Omental fat pad (tissue), 4 donors: ENCODE data around the gene MYH10. TPM values are rescaled to one million over a fixed set of nuclear protein-coding genes. Genes with fewer than 3 reads are reported as not detected.

Experiments used
- ATAC-seq: fragments of 150-250 bp; one replicate; pipeline ENCODE4 v1.9.1; 2016; ENCODE audit warnings: mild to moderate bottlenecking, moderate library complexity; ENCODE audit not compliant: low FRiP score
- DNase-seq: peaks from one replicate; pipeline ENCODE4 v3.0.0-alpha.2; 2019; ENCODE audit warnings: low spot score
- total RNA-seq, 4 donors: library from RNA; depleted of rRNA; stranded (reverse); fragments of >200 nt; gene quantifications; one replicate each; pipeline ENCODE4 v1.1.0, GENCODE V29; 2016
- TF ChIP-seq, protein P1 (sequence below), 3 donors: fragments of 450-650 bp; IDR thresholded peaks; one replicate each; pipeline ENCODE4 v1.5.1; 2016 to 2017; ENCODE audit warnings: antibody characterized with exemption in 3 of 3, mild to moderate bottlenecking in 3 of 3, moderate library complexity in 2 of 3

MYH10 gene
- total RNA-seq, 4 donors from 2014 or later = 41.1 to 99.3 (median 51.8) TPM

DNA sequence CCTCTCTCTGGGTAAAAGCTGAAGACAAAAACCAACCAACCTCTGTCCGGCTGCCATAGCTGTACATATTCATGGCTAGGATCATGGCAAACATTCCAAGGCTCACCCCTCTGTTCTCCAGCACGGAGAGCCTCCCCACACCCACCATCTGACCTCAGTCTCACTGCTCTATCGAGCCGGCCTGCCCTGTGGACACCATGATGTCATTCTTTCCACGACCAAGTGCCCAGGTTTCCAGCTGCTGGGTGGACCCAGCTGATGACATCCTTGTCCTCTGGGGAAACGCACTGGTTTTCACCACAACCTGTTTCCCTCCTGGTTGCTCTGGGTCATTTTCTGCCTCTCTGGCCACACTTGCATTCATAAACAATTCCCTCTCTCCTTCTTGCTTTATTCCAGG, 127.2 kb downstream of the MYH10 start:
- TF ChIP-seq, protein P1, sequence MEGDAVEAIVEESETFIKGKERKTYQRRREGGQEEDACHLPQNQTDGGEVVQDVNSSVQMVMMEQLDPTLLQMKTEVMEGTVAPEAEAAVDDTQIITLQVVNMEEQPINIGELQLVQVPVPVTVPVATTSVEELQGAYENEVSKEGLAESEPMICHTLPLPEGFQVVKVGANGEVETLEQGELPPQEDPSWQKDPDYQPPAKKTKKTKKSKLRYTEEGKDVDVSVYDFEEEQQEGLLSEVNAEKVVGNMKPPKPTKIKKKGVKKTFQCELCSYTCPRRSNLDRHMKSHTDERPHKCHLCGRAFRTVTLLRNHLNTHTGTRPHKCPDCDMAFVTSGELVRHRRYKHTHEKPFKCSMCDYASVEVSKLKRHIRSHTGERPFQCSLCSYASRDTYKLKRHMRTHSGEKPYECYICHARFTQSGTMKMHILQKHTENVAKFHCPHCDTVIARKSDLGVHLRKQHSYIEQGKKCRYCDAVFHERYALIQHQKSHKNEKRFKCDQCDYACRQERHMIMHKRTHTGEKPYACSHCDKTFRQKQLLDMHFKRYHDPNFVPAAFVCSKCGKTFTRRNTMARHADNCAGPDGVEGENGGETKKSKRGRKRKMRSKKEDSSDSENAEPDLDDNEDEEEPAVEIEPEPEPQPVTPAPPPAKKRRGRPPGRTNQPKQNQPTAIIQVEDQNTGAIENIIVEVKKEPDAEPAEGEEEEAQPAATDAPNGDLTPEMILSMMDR (IDR thresholded peaks at IDR 0.05) = no peak
- no peak for DNase-seq
- no peak for ATAC-seq

DNA sequence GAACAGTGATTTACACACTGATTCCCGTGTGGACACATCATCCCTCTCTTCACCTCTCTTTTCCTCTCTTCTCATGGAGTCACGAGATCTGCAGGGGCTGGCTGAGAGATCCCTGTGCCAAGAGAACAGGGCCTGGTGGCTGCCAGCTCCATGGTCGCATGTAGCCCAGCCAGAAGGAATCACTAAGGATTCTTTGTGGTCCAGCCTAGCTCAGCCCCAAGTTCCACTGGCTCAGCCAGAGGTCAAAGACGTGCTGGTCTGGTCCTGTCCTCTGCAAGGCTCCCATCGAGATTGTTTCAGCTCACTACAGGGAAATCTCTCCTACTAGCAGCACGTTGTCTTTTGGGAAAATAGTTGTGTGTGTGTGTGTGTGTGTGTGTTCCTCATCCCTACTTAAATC, 128.4 kb downstream of the MYH10 start:
- ATAC-seq = no peak
- no peak for DNase-seq
- TF ChIP-seq, protein P1 (IDR thresholded peaks at IDR 0.05) = no peak

DNA sequence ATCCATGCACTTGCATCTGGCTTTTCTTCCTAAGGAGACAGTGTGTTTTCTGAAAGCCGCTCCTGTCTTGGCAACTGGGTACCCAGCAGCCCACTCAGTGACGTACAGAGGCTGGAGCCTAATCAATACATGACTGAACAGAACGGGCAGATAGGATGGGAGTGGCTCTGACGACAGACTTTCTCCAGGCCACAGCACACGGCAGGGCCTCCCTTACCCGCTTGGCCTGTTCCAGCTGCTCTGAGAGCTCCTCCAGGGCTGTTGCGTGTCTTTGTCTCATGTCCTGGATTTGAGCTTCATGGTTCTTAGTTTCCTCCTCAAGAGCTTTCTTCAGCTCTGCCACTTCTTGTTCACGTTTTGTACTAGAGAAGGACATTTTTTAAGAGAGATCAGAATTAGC, 129.9 kb downstream of the MYH10 start:
- TF ChIP-seq, protein P1 (IDR thresholded peaks at IDR 0.05) = no peak
- DNase-seq (no peak), ATAC-seq (no peak)

DNA sequence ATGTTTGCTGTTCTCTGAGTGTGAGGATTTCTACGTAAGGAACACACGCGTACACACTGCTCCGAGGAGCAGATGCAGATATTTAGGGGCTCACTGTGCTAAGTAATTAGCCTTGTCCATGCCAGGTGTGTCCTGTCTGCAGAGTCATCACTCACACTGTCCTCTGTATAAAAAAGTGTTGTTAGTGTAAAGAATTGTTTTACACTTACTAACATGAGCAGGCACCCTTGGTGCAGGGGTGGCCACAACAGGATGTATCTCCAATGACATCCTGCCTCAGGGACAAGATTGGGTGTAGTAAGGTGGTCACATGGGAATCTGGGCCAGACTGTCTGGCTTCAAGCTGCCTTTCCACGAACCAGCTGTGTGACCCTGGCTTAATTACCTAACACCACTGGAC, 130.9 kb downstream of the MYH10 start:
- TF ChIP-seq, protein P1 (IDR thresholded peaks at IDR 0.05) = no peak
- no peak for DNase-seq
- ATAC-seq = no peak

DNA sequence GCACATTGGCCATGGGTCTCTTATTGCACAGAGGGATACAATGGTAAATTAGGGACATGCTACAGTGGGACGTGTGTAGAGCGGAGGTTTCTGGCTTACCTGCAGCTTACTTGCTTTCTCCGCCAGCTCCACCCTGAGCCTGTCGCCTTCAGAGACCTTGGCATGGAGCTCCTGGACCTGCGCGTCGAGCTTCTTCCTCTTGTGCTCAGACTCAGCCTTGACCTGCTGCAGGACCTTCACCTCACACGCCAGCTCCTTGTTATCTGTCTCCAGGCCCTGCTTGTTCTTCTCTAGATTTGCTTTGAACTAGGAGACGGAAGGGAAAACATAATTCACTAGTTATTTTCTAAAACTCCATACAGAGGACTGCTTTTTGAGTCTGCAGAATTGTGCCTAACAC, 131.4 kb downstream of the MYH10 start:
- TF ChIP-seq, protein P1 (IDR thresholded peaks at IDR 0.05) = no peak
- DNase-seq = no peak
- ATAC-seq = no peak

DNA sequence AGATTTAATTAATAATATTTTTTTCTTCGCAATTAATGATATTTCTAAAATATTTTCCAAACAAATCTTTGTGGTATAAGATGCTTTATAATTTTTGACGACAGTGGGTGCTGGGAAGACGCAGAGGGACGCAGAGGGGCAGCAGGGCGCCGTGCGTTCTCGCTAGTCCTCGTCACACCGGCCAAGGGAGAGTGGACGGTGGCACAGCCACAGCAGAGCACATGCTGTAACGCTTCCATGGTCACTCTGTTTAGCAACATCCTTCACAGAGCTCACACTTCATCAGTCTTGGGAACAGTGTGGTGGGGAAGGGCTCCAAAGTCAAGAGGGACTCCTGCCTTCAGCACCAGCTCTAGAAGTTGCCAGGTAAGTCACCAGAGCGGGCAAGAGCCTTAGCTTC, 134.4 kb downstream of the MYH10 start:
- no peak for ATAC-seq

DNA sequence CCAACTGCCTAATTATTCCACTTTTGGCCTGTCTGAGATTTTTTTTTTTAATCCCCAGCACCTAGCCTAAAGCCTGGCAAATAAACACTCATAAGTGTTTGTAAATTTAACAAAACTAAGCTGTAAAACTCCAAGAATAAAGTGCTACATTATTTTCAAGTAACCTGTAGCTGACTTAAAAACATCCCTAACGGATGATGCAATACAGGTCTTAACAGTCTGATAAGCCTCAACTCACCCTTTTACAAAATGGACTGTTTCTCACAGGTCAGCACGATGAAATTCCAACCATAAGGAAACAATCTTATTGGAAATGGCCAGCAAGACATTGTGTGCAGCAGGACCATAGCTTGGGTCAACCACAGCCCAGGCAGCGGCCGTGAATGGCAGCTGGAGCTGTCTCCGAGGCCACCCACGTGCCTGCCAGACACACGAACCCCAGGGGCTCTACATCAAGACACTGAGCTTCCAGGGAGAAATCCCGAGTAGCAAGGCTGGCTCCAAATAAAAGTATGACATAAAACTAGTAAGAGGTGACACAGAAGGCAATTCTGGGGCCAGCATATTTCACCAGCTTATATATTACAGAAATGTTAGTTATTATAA, 135.9 kb downstream of the MYH10 start:
- DNase-seq (no peak), ATAC-seq (no peak)
- TF ChIP-seq, protein P1 (IDR thresholded peaks at IDR 0.05) = no peak

More for the DNA sequence above, 134.4 kb downstream of the MYH10 start:
- TF ChIP-seq, protein P1 (IDR thresholded peaks at IDR 0.05) = no peak
- DNase-seq = no peak
